GM12875 (cell line): ENCODE data around the gene APOC1.

Source experiments
- H3K4me3 ChIP-seq: one replicate; pipeline ENCODE4 v1.5.1; 2011; ENCODE audit warnings: low read depth, low read length, control low read depth
- TF ChIP-seq, protein P1 (sequence below): IDR thresholded peaks from 2 replicates; pipeline ENCODE4 v1.5.1; 2011; ENCODE audit warnings: low read depth, mild to moderate bottlenecking, control low read depth, inconsistent platforms, low read length, moderate library complexity, borderline replicate concordance; ENCODE audit not compliant: insufficient read depth

Gene APOC1

DNA sequence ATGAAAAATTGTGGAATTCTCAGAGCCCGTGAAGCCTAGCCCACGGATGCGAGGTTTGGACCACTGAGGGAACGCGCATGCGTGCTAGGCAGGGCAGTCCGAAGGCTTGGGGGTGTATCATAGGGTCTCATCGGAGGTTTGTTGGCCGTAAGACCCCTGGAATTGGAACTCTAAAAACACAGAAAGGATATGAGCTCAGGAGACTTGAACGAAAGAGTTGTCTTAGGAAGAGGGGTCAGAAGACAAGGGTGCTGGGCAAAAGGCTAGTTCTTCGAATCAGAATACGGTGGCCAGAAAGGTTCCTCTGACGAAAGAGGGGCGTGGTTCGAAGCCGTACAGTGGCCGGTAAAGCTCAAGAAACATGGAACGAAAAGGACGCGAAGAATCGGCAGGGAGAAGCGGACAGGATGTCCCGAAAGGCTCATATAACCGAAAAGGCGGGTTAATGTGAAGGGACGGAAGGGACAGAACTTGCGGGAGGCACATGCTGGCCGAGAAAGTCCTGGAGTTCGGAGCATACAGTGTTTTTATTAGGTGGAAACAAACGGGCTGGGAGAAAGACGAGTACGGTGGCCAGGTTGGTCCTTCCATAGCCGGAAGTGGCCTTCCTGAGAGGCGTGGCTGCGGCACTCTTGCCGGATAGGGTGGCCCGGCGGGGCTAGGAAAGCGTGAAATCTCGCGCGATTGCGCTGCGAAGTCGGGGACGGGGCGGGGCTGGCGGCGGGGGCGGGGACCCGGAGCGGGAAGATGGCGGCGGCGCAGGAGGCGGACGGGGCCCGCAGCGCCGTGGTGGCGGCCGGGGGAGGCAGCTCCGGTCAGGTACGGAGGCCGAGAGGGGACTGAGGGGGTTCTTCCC lies 40.5 kb downstream of the APOC1 start, which contains the start of gene CLPTM1:
Gene CLPTM1, plus strand, starts transcription at position 732 of the 856 bp plus-strand sequence. Its CDS starts 16 bp downstream, at position 748.
- TF ChIP-seq, protein P1, sequence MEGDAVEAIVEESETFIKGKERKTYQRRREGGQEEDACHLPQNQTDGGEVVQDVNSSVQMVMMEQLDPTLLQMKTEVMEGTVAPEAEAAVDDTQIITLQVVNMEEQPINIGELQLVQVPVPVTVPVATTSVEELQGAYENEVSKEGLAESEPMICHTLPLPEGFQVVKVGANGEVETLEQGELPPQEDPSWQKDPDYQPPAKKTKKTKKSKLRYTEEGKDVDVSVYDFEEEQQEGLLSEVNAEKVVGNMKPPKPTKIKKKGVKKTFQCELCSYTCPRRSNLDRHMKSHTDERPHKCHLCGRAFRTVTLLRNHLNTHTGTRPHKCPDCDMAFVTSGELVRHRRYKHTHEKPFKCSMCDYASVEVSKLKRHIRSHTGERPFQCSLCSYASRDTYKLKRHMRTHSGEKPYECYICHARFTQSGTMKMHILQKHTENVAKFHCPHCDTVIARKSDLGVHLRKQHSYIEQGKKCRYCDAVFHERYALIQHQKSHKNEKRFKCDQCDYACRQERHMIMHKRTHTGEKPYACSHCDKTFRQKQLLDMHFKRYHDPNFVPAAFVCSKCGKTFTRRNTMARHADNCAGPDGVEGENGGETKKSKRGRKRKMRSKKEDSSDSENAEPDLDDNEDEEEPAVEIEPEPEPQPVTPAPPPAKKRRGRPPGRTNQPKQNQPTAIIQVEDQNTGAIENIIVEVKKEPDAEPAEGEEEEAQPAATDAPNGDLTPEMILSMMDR, result no peak
- H3K4me3 ChIP-seq, result peak within 1 kb of the TSS; percentile 88

- H3K4me3 ChIP-seq, result peak overlapping the region; percentile 88
- TF ChIP-seq, protein P1, result no peak
These were observed 41.4 kb downstream of the APOC1 start for GRCh38 chr19:44955505-44956439.

DNA sequence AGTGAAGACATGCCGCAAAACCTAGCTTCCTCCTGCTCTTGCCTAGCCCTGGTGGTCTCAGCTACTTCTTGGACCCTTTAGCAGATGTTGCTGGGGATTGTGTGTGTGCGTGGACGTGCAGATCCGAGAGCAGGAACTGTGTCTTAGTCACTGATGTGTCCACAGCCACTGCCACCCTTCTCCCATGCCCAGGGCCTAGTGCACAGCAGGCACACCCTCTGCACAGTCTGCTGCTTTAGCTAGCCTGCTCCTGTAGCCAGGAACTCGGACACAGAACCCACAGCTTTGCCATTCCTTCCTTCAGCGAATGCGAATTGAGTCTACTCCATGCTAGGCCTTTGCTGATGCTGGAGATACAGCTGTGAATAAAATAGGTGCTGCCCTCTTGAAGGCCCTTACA lies 43.1 kb downstream of the APOC1 start:
- TF ChIP-seq, protein P1, result no peak
- H3K4me3 ChIP-seq, result no peak overlapping the region

- TF ChIP-seq, protein P1, result no peak
- no peak overlapping the region for H3K4me3 ChIP-seq
These were observed 43.7 kb downstream of the APOC1 start for GRCh38 chr19:44958090-44958489.

- TF ChIP-seq, protein P1, result no peak
These were observed 45.3 kb downstream of the APOC1 start for GRCh38 chr19:44959691-44960090.

GRCh38 chr19:44960906-44961728 lies 46.7 kb downstream of the APOC1 start:
- H3K4me3 ChIP-seq, result no peak overlapping the region
- TF ChIP-seq, protein P1, result no peak

More at GRCh38 chr19:44959691-44960090, 45.3 kb downstream of the APOC1 start:
- no peak overlapping the region for H3K4me3 ChIP-seq
